Effector memory CD4-positive, alpha-beta T cell (primary cell): Measurements from ENCODE around the gene SMS.
"Not testable (repeated sequence)": the region's sequence is repeated elsewhere in the genome, so short reads cannot be mapped to it uniquely, and the experiment has no call there.

Experiments
- DNase-seq, 3 donors: peaks; one replicate each; pipeline ENCODE4 v3.0.0-alpha.2; 2020
- H3K27ac ChIP-seq: 2 replicates; pipeline ENCODE4 v1.7.0; 2013; ENCODE audit warnings: mild to moderate bottlenecking, low read length, moderate library complexity; ENCODE audit not compliant: insufficient read depth, poor library complexity, severe bottlenecking
- H3K27me3 ChIP-seq: replicated peaks from 2 replicates; pipeline ENCODE4 v1.7.0; 2013; ENCODE audit warnings: mild to moderate bottlenecking, low read length; ENCODE audit not compliant: insufficient read depth, control insufficient read depth, poor library complexity, severe bottlenecking
- H3K36me3 ChIP-seq: 2 replicates; pipeline ENCODE4 v1.7.0; 2013; ENCODE audit warnings: mild to moderate bottlenecking, low read length, moderate library complexity; ENCODE audit not compliant: control insufficient read depth, insufficient read depth
- H3K4me1 ChIP-seq: 2 replicates; pipeline ENCODE4 v1.7.0; 2013; ENCODE audit warnings: low read length, mild to moderate bottlenecking; ENCODE audit not compliant: control insufficient read depth, insufficient read depth, poor library complexity, severe bottlenecking
- H3K4me3 ChIP-seq: 2 replicates; pipeline ENCODE4 v1.7.0; 2013; ENCODE audit warnings: low read length, low read depth, mild to moderate bottlenecking; ENCODE audit not compliant: insufficient read depth, poor library complexity, severe bottlenecking
- H3K9me3 ChIP-seq: 2 replicates; pipeline ENCODE4 v1.7.0; 2013; ENCODE audit warnings: mild to moderate bottlenecking, low read length, moderate library complexity; ENCODE audit not compliant: control insufficient read depth

SMS gene

GRCh38 chrX:21948897-21949578, 8.5 kb downstream of the SMS start:
- Histone ChIP-seq H3K4me1 (peaks cover 3% of the 10 kb centered on the region), H3K27ac (no peak overlapping the region), H3K9me3 (no peaks in the 10 kb centered on the region), H3K4me3 (no peak overlapping the region), H3K36me3 (no peaks in the 10 kb centered on the region), H3K27me3 (no peaks in the 10 kb centered on the region)
- DNase-seq: no peak

- peaks cover 3% of the 10 kb centered on the region for H3K4me1 ChIP-seq
- H3K27me3 ChIP-seq: no peaks in the 10 kb centered on the region
- H3K36me3 ChIP-seq: no peaks in the 10 kb centered on the region
- no peaks in the 10 kb centered on the region for H3K9me3 ChIP-seq
- no peak overlapping the region for H3K27ac ChIP-seq
- DNase-seq: no peak
- no peak overlapping the region for H3K4me3 ChIP-seq
These were observed 9.2 kb downstream of the SMS start for GRCh38 chrX:21949689-21950088.

- not testable (repeated sequence) for H3K4me1 ChIP-seq, H3K36me3 ChIP-seq, H3K27ac ChIP-seq, DNase-seq, H3K4me3 ChIP-seq, H3K27me3 ChIP-seq, H3K9me3 ChIP-seq
These were observed 10.0 kb downstream of the SMS start for GRCh38 chrX:21950557-21950956.

GRCh38 chrX:21952624-21953023, 12.1 kb downstream of the SMS start:
- Histone ChIP-seq H3K27ac (no peak overlapping the region), H3K36me3 (no peaks in the 10 kb centered on the region), H3K4me1 (no peaks in the 10 kb centered on the region), H3K9me3 (no peaks in the 10 kb centered on the region), H3K4me3 (no peak overlapping the region), H3K27me3 (no peaks in the 10 kb centered on the region)
- no peak for DNase-seq

GRCh38 chrX:21953195-21953830, 12.8 kb downstream of the SMS start:
- H3K27me3 ChIP-seq: not testable (repeated sequence)

GRCh38 chrX:21955403-21956189, 15.1 kb downstream of the SMS start:
- no peak for DNase-seq
- Histone ChIP-seq H3K27ac (no peak overlapping the region), H3K27me3 (no peaks in the 10 kb centered on the region), H3K9me3 (no peaks in the 10 kb centered on the region), H3K4me1 (no peaks in the 10 kb centered on the region), H3K4me3 (no peak overlapping the region), H3K36me3 (no peaks in the 10 kb centered on the region)

More at GRCh38 chrX:21953195-21953830, 12.8 kb downstream of the SMS start:
- not testable (repeated sequence) for H3K4me1 ChIP-seq, H3K9me3 ChIP-seq, H3K27ac ChIP-seq, H3K36me3 ChIP-seq, H3K4me3 ChIP-seq, DNase-seq

- no peaks in the 10 kb centered on the region for H3K4me1 ChIP-seq
- no peaks in the 10 kb centered on the region for H3K36me3 ChIP-seq
- H3K9me3 ChIP-seq: no peaks in the 10 kb centered on the region
- no peak for DNase-seq
- no peak overlapping the region for H3K4me3 ChIP-seq
- no peaks in the 10 kb centered on the region for H3K27me3 ChIP-seq
- H3K27ac ChIP-seq: no peak overlapping the region
These were observed 16.3 kb downstream of the SMS start for GRCh38 chrX:21956783-21957182.

- Histone ChIP-seq H3K27ac (no peak overlapping the region), H3K9me3 (no peaks in the 10 kb centered on the region), H3K4me1 (no peaks in the 10 kb centered on the region), H3K36me3 (no peaks in the 10 kb centered on the region), H3K27me3 (no peaks in the 10 kb centered on the region), H3K4me3 (no peak overlapping the region)
- no peak for DNase-seq
These were observed 17.7 kb downstream of the SMS start for GRCh38 chrX:21958187-21958586.

- Histone ChIP-seq H3K27ac (no peak overlapping the region), H3K27me3 (no peaks in the 10 kb centered on the region), H3K9me3 (no peaks in the 10 kb centered on the region), H3K4me1 (no peaks in the 10 kb centered on the region), H3K4me3 (no peak overlapping the region), H3K36me3 (no peaks in the 10 kb centered on the region)
- no peak for DNase-seq
These were observed 18.4 kb downstream of the SMS start for GRCh38 chrX:21958916-21959315.
